ENCODE measurements around the gene BRCA1.
"Not testable (repeated sequence)": the region's sequence is repeated elsewhere in the genome, so short reads cannot be mapped to it uniquely, and the experiment has no call there.

- not testable (repeated sequence) for TF ChIP-seq CTCF (IDR thresholded peaks at IDR 0.05); SMC3 (IDR thresholded peaks at IDR 0.05); NR3C1 (IDR thresholded peaks at IDR 0.05); USF2 (IDR thresholded peaks at IDR 0.05); PHF8 (IDR thresholded peaks at IDR 0.05; ENCODE audit: borderline replicate concordance, low read depth); MAX (IDR thresholded peaks at IDR 0.05); POLR2A (IDR thresholded peaks at IDR 0.05; ENCODE audit: low read length); EP300 (IDR thresholded peaks at IDR 0.05); RARB (CRISPR knock-in tag; IDR thresholded peaks at IDR 0.05); CBX2 (IDR thresholded peaks at IDR 0.05; ENCODE audit: borderline replicate concordance, low read depth); POLR2AphosphoS2 (conservative IDR thresholded peaks at IDR 0.05; ENCODE audit: low read length)
Observed at GRCh38 chr17:43159232-43159631, 34.1 kb upstream of the BRCA1 start.
